Endothelial cell of umbilical vein (primary cell): ENCODE results near the gene LRFN2. TPM values are rescaled to one million over a fixed set of nuclear protein-coding genes. Genes with fewer than 3 reads are reported as not detected.

Source experiments
- BruUV-seq: library from RNA; stranded (reverse); fragments of 400-500 nt; replicated peaks from 2 replicates; lab custom pipeline; 2021; lab: Mats Ljungman, UMichigan
- CTCF ChIA-PET: fragments of 300-600, 350-600 bp; sonication (Branson Sonifier 250); formaldehyde crosslinking; loops from one replicate; lab custom pipeline; 2021; ENCODE audit warnings: antibody characterized with exemption, inconsistent platforms; lab: Charles Lee
- POLR2A ChIA-PET: fragments of 300-600, 350-600 bp; sonication (Branson Sonifier 250); formaldehyde crosslinking; loops from one replicate; lab custom pipeline; 2021; ENCODE audit warnings: antibody characterized with exemption, inconsistent platforms; lab: Charles Lee
- DNase-seq: peaks from one replicate; pipeline ENCODE4 v3.0.0-alpha.2; 2011; ENCODE audit warnings: low read depth, low spot score
- FAIRE-seq: peaks from 2 replicates; lab custom pipeline; 2011; peaks lifted over from hg19 to GRCh38; lab: Jason Lieb, UNC
- H2AFZ ChIP-seq: 2 replicates; pipeline ENCODE4 v1.6.0; 2012; ENCODE audit warnings: low read depth, low read length, control low read depth, inconsistent platforms
- H3K27ac ChIP-seq: 2 replicates; pipeline ENCODE4 v1.5.1; 2011; ENCODE audit warnings: low read depth, mild to moderate bottlenecking, control low read depth, low read length, moderate library complexity; ENCODE audit not compliant: insufficient read depth
- H3K27me3 ChIP-seq, 2 experiments: 2 replicates each; pipeline versions ENCODE4 v1.6.0 to v1.6.1; 2011; ENCODE audit warnings: low read length in 2 of 2, mixed read lengths in 1 of 2; ENCODE audit not compliant: control insufficient read depth in 2 of 2, insufficient read depth in 2 of 2
- H3K36me3 ChIP-seq, 2 experiments: 2 replicates in 1 of 2; 3 replicates in 1 of 2; pipeline ENCODE4 v1.5.1; 2011; ENCODE audit warnings: low read length in 2 of 2, mild to moderate bottlenecking in 1 of 2, moderate library complexity in 1 of 2; ENCODE audit not compliant: control insufficient read depth in 2 of 2, insufficient read depth in 2 of 2; ENCODE audit errors: extremely low read depth in 1 of 2
- H3K4me1 ChIP-seq: 3 replicates; pipeline ENCODE4 v1.5.1; 2011; ENCODE audit warnings: mild to moderate bottlenecking, low read length; ENCODE audit not compliant: control insufficient read depth, insufficient read depth; ENCODE audit errors: extremely low read depth
- H3K4me2 ChIP-seq: 2 replicates; pipeline ENCODE4 v1.6.1; 2011; ENCODE audit warnings: low read length, control low read depth, mixed read lengths; ENCODE audit not compliant: insufficient read depth
- H3K4me3 ChIP-seq, 3 experiments: fragments of 200-600 bp in 1 of 3; sonication (generic), shearing (Covaris generic) in 1 of 3; replicated peaks in 1 of 3; 2 replicates each; pipeline ENCODE4 v1.5.1; 2011 to 2016; ENCODE audit warnings: control low read depth in 3 of 3, low read length in 3 of 3, mild to moderate bottlenecking in 2 of 3, inconsistent platforms in 1 of 3, low read depth in 1 of 3, moderate library complexity in 1 of 3; ENCODE audit not compliant: insufficient read depth in 1 of 3
- H3K79me2 ChIP-seq: 2 replicates; pipeline ENCODE4 v1.6.0; 2012; ENCODE audit warnings: low read length, inconsistent platforms; ENCODE audit not compliant: control insufficient read depth, insufficient read depth
- H3K9ac ChIP-seq: replicated peaks from 2 replicates; pipeline ENCODE3; 2011; ENCODE audit warnings: low read length, control low read depth; ENCODE audit not compliant: insufficient read depth; ENCODE audit errors: extremely low read depth
- H3K9me1 ChIP-seq: replicated peaks from 3 replicates; pipeline ENCODE4 v1.6.0; 2011; ENCODE audit warnings: mild to moderate bottlenecking, low read length; ENCODE audit not compliant: control insufficient read depth, insufficient read depth; ENCODE audit errors: extremely low read depth
- H3K9me3 ChIP-seq: replicated peaks from 2 replicates; pipeline ENCODE4 v1.5.1; 2012; ENCODE audit warnings: low read length, inconsistent platforms; ENCODE audit not compliant: control insufficient read depth, insufficient read depth
- H4K20me1 ChIP-seq: replicated peaks from 2 replicates; pipeline ENCODE3; 2011; ENCODE audit warnings: mild to moderate bottlenecking, low read length; ENCODE audit not compliant: control insufficient read depth, insufficient read depth; ENCODE audit errors: extremely low read depth
- EZH2 ChIP-seq: IDR thresholded peaks from 2 replicates; pipeline ENCODE4 v1.6.1; 2012; ENCODE audit warnings: borderline replicate concordance, low read depth, mild to moderate bottlenecking, moderate library complexity, low read length, inconsistent platforms; ENCODE audit not compliant: severe bottlenecking
- FOS ChIP-seq: IDR thresholded peaks from 2 replicates; pipeline ENCODE4 v1.6.1; 2011; ENCODE audit warnings: mild to moderate bottlenecking, low read length, moderate library complexity, borderline replicate concordance; ENCODE audit not compliant: insufficient read depth
- GATA2 ChIP-seq: IDR thresholded peaks from 2 replicates; pipeline ENCODE4 v1.7.0; 2011; ENCODE audit warnings: low read depth, mild to moderate bottlenecking, moderate library complexity, mixed read lengths, low read length; ENCODE audit not compliant: insufficient read length, insufficient read depth
- JUN ChIP-seq: IDR thresholded peaks from 2 replicates; pipeline ENCODE4 v1.6.1; 2011; ENCODE audit warnings: borderline replicate concordance, low read depth; ENCODE audit not compliant: insufficient read length, insufficient read depth
- MAX ChIP-seq: IDR thresholded peaks from 2 replicates; pipeline ENCODE4 v1.6.1; 2011; ENCODE audit not compliant: insufficient read depth, insufficient read length
- MYC ChIP-seq: IDR thresholded peaks from one replicate; pipeline ENCODE4 v1.6.1; 2011; ENCODE audit warnings: mild to moderate bottlenecking, low read depth, low read length
- POLR2A ChIP-seq: IDR thresholded peaks from 2 replicates; pipeline ENCODE4 v1.6.1; 2012; ENCODE audit warnings: low read depth, mild to moderate bottlenecking, control low read depth, low read length
- POLR2AphosphoS5 ChIP-seq: IDR thresholded peaks from 2 replicates; pipeline ENCODE4 v1.6.1; 2012; ENCODE audit warnings: low read depth, mild to moderate bottlenecking, control low read depth, low read length, moderate library complexity; ENCODE audit not compliant: insufficient read depth
- dilution Hi-C: fragments of 300-500 bp; cut with MboI; formaldehyde crosslinking; loops from one replicate; pipeline ENCODE4 v1.15.0; 2019; ENCODE audit warnings: low sequenced_read_pairs; ENCODE audit not compliant: extremely low pct_ligation_motif_present
- intact Hi-C: fragments of 100-400 bp; cut with micrococcal nuclease; formaldehyde crosslinking; loops from one replicate; pipeline ENCODE4 v1.10.0; 2022
- polyA plus RNA-seq, 4 experiments: library from polyadenylated mRNA; depleted of rRNA in 3 of 4; stranded (reverse) in 3 of 4; unstranded in 1 of 4; fragments of >200 nt; gene quantifications; 2 replicates each; pipeline versions ENCODE4 v1.2.1 to v1.2.3, GENCODE V29; 2011 to 2012; ENCODE audit warnings: missing spikeins in 1 of 4
- total RNA-seq: library from RNA; stranded (reverse); gene quantifications from 2 replicates; pipeline ENCODE4 v1.2.3, GENCODE V29; 2021
- TF ChIP-seq, protein P1 (sequence below), 2 donors: IDR thresholded peaks; 1 replicate in 1 of 2; 2 replicates in 1 of 2; pipeline ENCODE4 v1.5.1; 2011; ENCODE audit warnings: low read length in 2 of 2, mild to moderate bottlenecking in 2 of 2, moderate library complexity in 2 of 2, control low read depth in 1 of 2, inconsistent platforms in 1 of 2, low read depth in 1 of 2; ENCODE audit not compliant: insufficient read depth in 1 of 2; ENCODE audit errors: extremely low read depth in 1 of 2

The LRFN2 gene
- total and polyA plus RNA-seq, 2 donors (not counting 3 experiments of a cell fraction or from before 2014, with no cell fraction given) = not detected

DNA sequence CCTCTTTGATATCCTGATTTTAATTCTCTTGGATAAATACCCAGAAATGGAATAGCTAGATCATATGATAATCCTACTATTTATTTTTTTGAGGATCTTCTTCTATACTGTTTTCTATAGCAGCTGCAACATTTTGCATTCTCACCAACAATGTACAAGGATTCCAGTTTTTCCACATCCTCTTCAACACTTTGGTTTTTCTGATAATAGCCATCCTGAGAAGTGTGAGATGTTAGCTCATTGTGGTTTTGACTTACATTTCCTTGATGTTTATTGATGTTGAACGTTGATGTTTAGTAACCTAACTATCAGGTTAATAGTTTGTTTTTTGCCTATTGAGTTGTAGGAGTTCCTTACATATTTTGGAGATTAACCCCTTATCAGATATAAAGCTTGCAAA is 217.3 kb downstream of the LRFN2 start:
- DNase-seq (no peak), FAIRE-seq (no peak)
- Histone ChIP-seq H4K20me1 (no peaks in the 10 kb centered on the region), H3K9me3 (no peaks in the 10 kb centered on the region), H3K36me3 (no peaks in the 10 kb centered on the region), H3K27me3 (no peaks in the 10 kb centered on the region), H3K79me2 (no peaks in the 10 kb centered on the region), H3K4me2 (no peak overlapping the region), H2AFZ (no peak overlapping the region), H3K9ac (no peak overlapping the region), H3K4me1 (no peaks in the 10 kb centered on the region), H3K4me3 (no peak overlapping the region), H3K9me1 (no peaks in the 10 kb centered on the region), H3K27ac (no peak overlapping the region)
- intact Hi-C loops (no loop called here), dilution Hi-C loops (no loop called here)
- no TSS peak for BruUV-seq
- TF ChIP-seq MYC = no peak
- ChIA-PET POLR2A (no interaction called here), CTCF (no interaction called here)

GRCh38 chr6:40369042-40369441 is 218.1 kb downstream of the LRFN2 start:
- no peaks in the 10 kb centered on the region for H4K20me1 ChIP-seq
- H3K9ac ChIP-seq = no peak overlapping the region
- H3K4me1 ChIP-seq = no peaks in the 10 kb centered on the region
- H3K4me3 ChIP-seq = no peak overlapping the region
- no peak for FAIRE-seq
- H3K4me2 ChIP-seq = no peak overlapping the region
- TF ChIP-seq POLR2AphosphoS5 (no peak), FOS (no peak), MAX (no peak), EZH2 (no peak), MYC (no peak), POLR2A (no peak), JUN (no peak), GATA2 (no peak)
- TF ChIP-seq, protein P1, sequence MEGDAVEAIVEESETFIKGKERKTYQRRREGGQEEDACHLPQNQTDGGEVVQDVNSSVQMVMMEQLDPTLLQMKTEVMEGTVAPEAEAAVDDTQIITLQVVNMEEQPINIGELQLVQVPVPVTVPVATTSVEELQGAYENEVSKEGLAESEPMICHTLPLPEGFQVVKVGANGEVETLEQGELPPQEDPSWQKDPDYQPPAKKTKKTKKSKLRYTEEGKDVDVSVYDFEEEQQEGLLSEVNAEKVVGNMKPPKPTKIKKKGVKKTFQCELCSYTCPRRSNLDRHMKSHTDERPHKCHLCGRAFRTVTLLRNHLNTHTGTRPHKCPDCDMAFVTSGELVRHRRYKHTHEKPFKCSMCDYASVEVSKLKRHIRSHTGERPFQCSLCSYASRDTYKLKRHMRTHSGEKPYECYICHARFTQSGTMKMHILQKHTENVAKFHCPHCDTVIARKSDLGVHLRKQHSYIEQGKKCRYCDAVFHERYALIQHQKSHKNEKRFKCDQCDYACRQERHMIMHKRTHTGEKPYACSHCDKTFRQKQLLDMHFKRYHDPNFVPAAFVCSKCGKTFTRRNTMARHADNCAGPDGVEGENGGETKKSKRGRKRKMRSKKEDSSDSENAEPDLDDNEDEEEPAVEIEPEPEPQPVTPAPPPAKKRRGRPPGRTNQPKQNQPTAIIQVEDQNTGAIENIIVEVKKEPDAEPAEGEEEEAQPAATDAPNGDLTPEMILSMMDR (IDR thresholded peaks at IDR 0.05; ENCODE audit: extremely low read depth in 1 of 2, insufficient read depth in 1 of 2, low read depth in 1 of 2, low read length in 2 of 2) = no peak
- CTCF ChIA-PET = no interaction called here
- no peaks in the 10 kb centered on the region for H3K27me3 ChIP-seq
- BruUV-seq = no TSS peak
- H3K9me3 ChIP-seq = no peaks in the 10 kb centered on the region
- H3K9me1 ChIP-seq = no peaks in the 10 kb centered on the region
- dilution Hi-C loops (no loop called here), intact Hi-C loops (no loop called here)
- DNase-seq = no peak
- POLR2A ChIA-PET = no interaction called here
- H3K36me3 ChIP-seq = no peaks in the 10 kb centered on the region
- no peak overlapping the region for H2AFZ ChIP-seq
- H3K79me2 ChIP-seq = no peaks in the 10 kb centered on the region
- no peak overlapping the region for H3K27ac ChIP-seq
